NT2/D1 (cell line): ENCODE measurements around the gene MGAT5.

Experiments used
- DNase-seq: peaks from one replicate; pipeline ENCODE4 v3.0.0-alpha.2; 2011; ENCODE audit warnings: low read depth, low spot score
- H3K27me3 ChIP-seq: 2 replicates; pipeline ENCODE4 v1.6.0; 2011; ENCODE audit warnings: mild to moderate bottlenecking; ENCODE audit not compliant: insufficient read length, insufficient read depth
- H3K36me3 ChIP-seq: 2 replicates; pipeline ENCODE4 v1.6.1; 2011; ENCODE audit warnings: mild to moderate bottlenecking, low read length, mixed read lengths; ENCODE audit not compliant: insufficient read depth, insufficient read length
- H3K4me1 ChIP-seq: 2 replicates; pipeline ENCODE4 v1.5.1; 2011; ENCODE audit not compliant: insufficient read depth, insufficient read length
- H3K4me3 ChIP-seq: 2 replicates; pipeline ENCODE4 v1.5.1; 2011; ENCODE audit warnings: low read depth; ENCODE audit not compliant: insufficient read length
- H3K9ac ChIP-seq: 2 replicates; pipeline ENCODE4 v1.6.0; 2011; ENCODE audit warnings: low read depth; ENCODE audit not compliant: insufficient read length
- H3K9me3 ChIP-seq: 2 replicates; pipeline ENCODE4 v1.5.1; 2011; ENCODE audit warnings: mild to moderate bottlenecking, low read length; ENCODE audit not compliant: insufficient read depth
- SUZ12 ChIP-seq: IDR thresholded peaks from 2 replicates; pipeline ENCODE4 v1.6.1; 2011; ENCODE audit not compliant: insufficient read length, insufficient read depth; ENCODE audit errors: extremely low read depth
- YY1 ChIP-seq: IDR thresholded peaks from 2 replicates; pipeline ENCODE4 v1.6.1; 2011; ENCODE audit not compliant: insufficient read length, insufficient read depth
- ZNF274 ChIP-seq: IDR thresholded peaks from 2 replicates; pipeline ENCODE4 v1.6.1; 2011; ENCODE audit warnings: mild to moderate bottlenecking, low read depth, low read length

MGAT5 gene

GRCh38 chr2:134368009-134368817, 114.3 kb downstream of the MGAT5 start:
- Histone ChIP-seq H3K4me1 (no peaks in the 10 kb centered on the region), H3K4me3 (no peak overlapping the region), H3K9ac (no peak overlapping the region), H3K9me3 (no peaks in the 10 kb centered on the region), H3K36me3 (peaks cover 7% of the 10 kb centered on the region), H3K27me3 (no peaks in the 10 kb centered on the region)
- DNase-seq: no peak
- TF ChIP-seq YY1 (no peak), ZNF274 (no peak), SUZ12 (no peak)

- peaks cover 7% of the 10 kb centered on the region for H3K36me3 ChIP-seq
Observed at GRCh38 chr2:134369220-134369902, 115.5 kb downstream of the MGAT5 start.

GRCh38 chr2:134370655-134371445, 117.0 kb downstream of the MGAT5 start:
- Histone ChIP-seq H3K36me3 (peaks cover 7% of the 10 kb centered on the region), H3K27me3 (no peaks in the 10 kb centered on the region), H3K9me3 (no peaks in the 10 kb centered on the region), H3K4me1 (no peaks in the 10 kb centered on the region), H3K9ac (no peak overlapping the region), H3K4me3 (no peak overlapping the region)
- TF ChIP-seq SUZ12: no peak
- no peak for TF ChIP-seq ZNF274
- no peak for TF ChIP-seq YY1
- no peak for DNase-seq

More at GRCh38 chr2:134369220-134369902, 115.5 kb downstream of the MGAT5 start:
- TF ChIP-seq ZNF274 (no peak), YY1 (no peak), SUZ12 (no peak)
- Histone ChIP-seq H3K27me3 (no peaks in the 10 kb centered on the region), H3K9me3 (no peaks in the 10 kb centered on the region), H3K4me3 (no peak overlapping the region), H3K4me1 (no peaks in the 10 kb centered on the region), H3K9ac (no peak overlapping the region)
- DNase-seq: no peak

- Histone ChIP-seq H3K36me3 (peaks cover 9% of the 10 kb centered on the region), H3K9me3 (no peaks in the 10 kb centered on the region), H3K4me3 (no peak overlapping the region), H3K9ac (no peak overlapping the region), H3K27me3 (no peaks in the 10 kb centered on the region), H3K4me1 (no peaks in the 10 kb centered on the region)
- no peak for DNase-seq
- TF ChIP-seq SUZ12 (no peak), YY1 (no peak), ZNF274 (no peak)
Observed at GRCh38 chr2:134372141-134372540, 118.3 kb downstream of the MGAT5 start.

GRCh38 chr2:134372611-134373131, 118.8 kb downstream of the MGAT5 start:
- H3K9me3 ChIP-seq: no peaks in the 10 kb centered on the region
- TF ChIP-seq ZNF274 (no peak), SUZ12 (no peak), YY1 (no peak)
- H3K36me3 ChIP-seq: peaks cover 9% of the 10 kb centered on the region
- no peak overlapping the region for H3K4me3 ChIP-seq
- no peaks in the 10 kb centered on the region for H3K27me3 ChIP-seq
- H3K9ac ChIP-seq: no peak overlapping the region
- DNase-seq: no peak
- no peaks in the 10 kb centered on the region for H3K4me1 ChIP-seq

- no peaks in the 10 kb centered on the region for H3K4me1 ChIP-seq
- no peak overlapping the region for H3K4me3 ChIP-seq
- no peak for DNase-seq
- H3K9me3 ChIP-seq: no peaks in the 10 kb centered on the region
- peaks cover 7% of the 10 kb centered on the region for H3K36me3 ChIP-seq
- TF ChIP-seq YY1: no peak
- no peak for TF ChIP-seq SUZ12
- TF ChIP-seq ZNF274: no peak
- no peak overlapping the region for H3K9ac ChIP-seq
- H3K27me3 ChIP-seq: no peaks in the 10 kb centered on the region
Observed at GRCh38 chr2:134375935-134376334, 122.1 kb downstream of the MGAT5 start.
